HG02840 (cell line): Measurements from ENCODE around the gene KRTAP19-4.
"Not testable (repeated sequence)": the region's sequence is repeated elsewhere in the genome, so short reads cannot be mapped to it uniquely, and the experiment has no call there.

ENCODE experiments used
- ATAC-seq: cut with Tn5 transposase; IDR thresholded peaks from one replicate; pipeline ENCODE4 v1.9.1; 2021; ENCODE audit warnings: mild to moderate bottlenecking, moderate library complexity, moderate number of reproducible peaks; ENCODE audit not compliant: unreplicated experiment, low FRiP score

KRTAP19-4 gene, protein sequence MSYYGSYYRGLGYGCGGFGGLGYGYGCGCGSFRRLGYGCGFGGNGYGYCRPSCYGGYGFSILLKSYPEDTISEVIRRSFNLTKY

GRCh38 chr21:30497065-30497464 lies at the start of gene KRTAP19-4:
KRTAP19-4 (minus strand) TSS chr21:30497165; CDS start chr21:30497110, 55 bp downstream.
- no peak for ATAC-seq

- no peak for ATAC-seq
Measured at GRCh38 chr21:30541764-30542163, 44.8 kb upstream of the KRTAP19-4 start, which contains the start of gene KRTAP19-6. KRTAP19-6 (minus strand) TSS chr21:30541864; CDS start chr21:30541833, 31 bp downstream.

GRCh38 chr21:30518876-30519275 lies 21.9 kb upstream of the KRTAP19-4 start:
- ATAC-seq = no peak

GRCh38 chr21:30515681-30516080 lies 18.7 kb upstream of the KRTAP19-4 start:
- ATAC-seq = no peak

DNA sequence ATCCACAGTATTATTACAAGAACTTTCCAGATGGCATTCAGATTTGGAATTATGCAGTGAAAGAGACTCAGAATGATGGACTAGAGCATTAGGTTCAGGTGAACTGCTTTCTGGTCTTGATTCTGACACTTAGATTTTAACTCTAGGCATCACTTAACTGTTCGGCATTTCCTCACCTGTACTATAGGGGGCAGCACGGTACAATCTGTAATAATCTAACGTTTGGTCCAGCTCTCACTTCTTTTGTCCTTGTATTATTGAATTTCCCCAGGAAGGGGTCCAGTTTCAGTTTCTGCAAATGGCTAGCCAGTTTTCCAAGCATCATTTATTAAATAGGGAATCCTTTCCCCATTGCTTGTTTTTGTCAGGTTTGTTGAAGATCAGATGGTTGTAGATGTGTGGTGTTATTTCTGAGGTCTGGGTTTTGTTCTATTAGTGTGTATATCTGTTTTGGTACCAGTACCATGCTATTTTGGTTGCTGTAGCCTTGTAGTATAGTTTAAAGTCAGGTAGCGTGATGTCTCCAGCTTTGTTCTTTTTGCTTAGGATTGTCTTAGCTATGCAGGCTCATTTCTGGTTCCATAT lies 8.7 kb upstream of the KRTAP19-4 start:
- not testable (repeated sequence) for ATAC-seq

- no peak for ATAC-seq
Measured at GRCh38 chr21:30502041-30502440, 5.1 kb upstream of the KRTAP19-4 start, which contains the start of gene KRTAP19-5. KRTAP19-5 (minus strand) TSS chr21:30502141; CDS start chr21:30502090, 51 bp downstream.

DNA sequence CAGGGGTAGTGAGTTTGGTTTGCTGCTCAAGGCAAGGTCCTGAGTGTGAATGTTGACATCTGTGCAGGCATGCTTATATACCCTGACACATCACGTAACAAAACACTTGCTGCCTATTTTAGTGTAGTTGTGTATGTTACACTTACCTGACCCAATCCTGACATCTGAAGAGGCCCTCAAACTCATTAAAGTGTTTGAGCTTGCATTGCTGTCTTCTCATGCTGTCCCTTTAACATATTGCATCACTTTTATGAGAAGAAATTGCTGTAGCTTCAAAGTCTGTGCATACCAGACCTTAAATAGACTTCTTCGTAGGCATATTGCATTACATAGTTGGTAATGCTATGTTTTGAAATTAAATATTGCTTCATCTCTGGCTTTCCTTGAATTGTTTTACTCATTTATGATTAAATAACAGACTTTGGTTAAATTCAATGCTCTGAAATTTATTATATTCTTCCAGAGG lies 5.0 kb downstream of the KRTAP19-4 start, which contains the start of gene KRTAP19-3:
TSS of gene KRTAP19-3 (minus strand) at position 51 of the 466 bp plus-strand sequence. CDS start 56 bp downstream, outside the sequence.
- ATAC-seq = no peak

DNA sequence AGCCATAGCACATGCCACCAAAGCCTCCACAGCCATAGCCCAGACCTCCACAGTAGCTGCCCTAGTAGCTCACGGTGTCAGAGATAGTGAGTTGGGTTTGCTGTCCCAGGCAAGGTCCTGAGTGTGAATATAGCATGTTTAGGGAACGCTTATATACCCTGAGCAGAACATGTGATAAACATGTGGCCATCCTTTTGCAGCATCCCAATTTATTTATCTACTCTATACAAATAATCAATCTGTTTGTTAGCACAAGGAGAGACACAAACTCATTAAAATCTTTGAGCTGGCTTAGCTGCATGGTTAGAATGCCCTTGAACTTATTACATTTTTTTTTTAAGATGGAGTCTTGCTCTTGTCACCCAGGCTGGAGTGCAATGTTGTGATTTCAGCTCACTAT lies 9.6 kb downstream of the KRTAP19-4 start, which contains the start of gene KRTAP19-2:
TSS of gene KRTAP19-2 (minus strand) at position 101 of the 400 bp plus-strand sequence. CDS start at position 13, 88 bp downstream.
- no peak for ATAC-seq

GRCh38 chr21:30486180-30486579 lies 10.8 kb downstream of the KRTAP19-4 start:
- ATAC-seq = no peak

GRCh38 chr21:30482130-30482529 lies 14.8 kb downstream of the KRTAP19-4 start:
- no peak for ATAC-seq

DNA sequence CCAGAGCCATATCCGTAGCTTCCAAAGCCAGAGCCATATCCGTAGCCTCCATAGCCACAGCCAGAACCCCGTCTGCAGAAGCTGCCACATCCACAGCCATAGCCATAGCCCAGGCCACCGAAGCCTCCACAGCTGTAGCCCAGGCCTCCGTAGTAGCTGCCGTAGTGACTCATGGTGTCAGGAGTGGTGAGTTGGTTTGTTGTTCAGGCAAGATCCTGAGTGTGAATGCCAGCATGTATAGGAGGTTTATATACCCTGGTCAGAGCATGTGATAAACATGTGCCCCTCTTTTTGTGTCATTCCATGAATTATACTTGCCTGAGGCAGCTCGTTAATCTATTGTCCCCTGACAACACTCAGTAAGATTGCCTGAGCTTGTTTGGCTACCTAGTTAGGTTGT lies 16.8 kb downstream of the KRTAP19-4 start, which contains the start of gene KRTAP19-1:
TSS of gene KRTAP19-1 (minus strand) at position 223 of the 400 bp plus-strand sequence. CDS start at position 173, 50 bp downstream.
- ATAC-seq = no peak

GRCh38 chr21:30479259-30479658 lies 17.7 kb downstream of the KRTAP19-4 start:
- no peak for ATAC-seq

- ATAC-seq = no peak
Measured at GRCh38 chr21:30478004-30478403, 19.0 kb downstream of the KRTAP19-4 start.

DNA sequence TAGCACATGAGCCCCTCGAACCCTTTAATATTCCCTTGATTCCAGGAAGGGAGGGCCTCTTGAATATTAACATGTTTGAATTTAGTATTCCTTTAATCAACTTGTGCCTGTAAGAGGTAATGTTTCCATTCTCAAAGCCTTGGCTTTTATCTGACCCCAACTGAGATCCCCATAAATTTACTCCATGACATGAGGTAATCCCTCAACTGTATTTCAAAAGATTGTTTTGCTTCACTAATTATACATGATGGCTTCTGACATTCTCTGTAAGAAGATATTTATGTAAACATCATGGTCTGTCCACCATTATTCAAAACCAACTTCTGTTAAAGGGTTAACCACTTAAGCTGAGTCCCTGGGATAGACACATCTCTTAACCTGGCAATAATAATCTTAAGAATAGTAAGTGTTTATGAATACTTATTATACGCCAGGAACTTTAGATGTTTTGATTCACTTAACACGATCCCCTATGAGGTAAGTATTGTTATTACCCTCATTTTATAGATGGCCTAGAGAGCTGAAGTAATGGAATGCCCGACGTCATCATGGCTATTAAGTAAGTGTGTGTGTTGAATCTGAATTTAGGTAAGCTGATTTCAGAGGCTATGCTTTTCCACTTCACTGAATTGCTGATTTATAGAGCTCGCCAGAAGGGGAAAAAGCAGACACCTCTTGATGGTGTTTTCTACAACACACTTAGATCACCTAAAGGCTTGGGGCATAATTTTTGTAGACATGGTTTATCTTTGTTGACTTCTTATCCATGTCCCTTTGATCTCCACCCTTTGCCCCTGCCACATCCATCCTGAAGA lies 27.9 kb downstream of the KRTAP19-4 start:
- no peak for ATAC-seq

GRCh38 chr21:30463713-30464112 lies 33.3 kb downstream of the KRTAP19-4 start:
- ATAC-seq = no peak

- ATAC-seq = no peak
Measured at GRCh38 chr21:30448514-30448913, 48.5 kb downstream of the KRTAP19-4 start.

DNA sequence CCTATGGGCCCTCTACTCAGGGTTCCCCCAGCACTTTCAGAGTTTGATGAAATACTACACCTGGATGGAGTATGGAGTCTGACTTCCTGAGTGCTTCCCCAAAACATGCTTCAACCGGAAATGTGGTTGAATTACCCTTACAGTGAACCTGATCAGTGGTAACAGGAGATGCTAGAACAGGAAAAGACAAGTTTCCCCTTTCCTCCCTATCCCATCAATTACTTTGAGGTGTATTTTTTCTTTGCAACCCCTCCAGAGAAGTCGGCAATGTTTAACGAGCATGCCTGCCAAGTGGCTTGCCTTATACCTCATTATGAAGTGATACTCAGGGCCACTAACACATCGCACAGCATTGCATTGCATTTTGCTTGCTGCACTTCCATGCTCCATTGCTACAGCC lies 49.9 kb downstream of the KRTAP19-4 start:
- ATAC-seq = no peak
